CD4-positive, alpha-beta memory T cell (primary cell): Measurements from ENCODE around the gene ALG6. TPM values are rescaled to one million over a fixed set of nuclear protein-coding genes. Genes with fewer than 3 reads are reported as not detected.
"Not testable (repeated sequence)": the region's sequence is repeated elsewhere in the genome, so short reads cannot be mapped to it uniquely, and the experiment has no call there.

Experiments
- CTCF ChIA-PET: fragments of 350-600 bp; sonication (Branson Sonifier 250); formaldehyde crosslinking; loops from one replicate; lab custom pipeline; 2021; ENCODE audit warnings: inconsistent platforms; ENCODE audit not compliant: partially characterized antibody; lab: Charles Lee
- POLR2A ChIA-PET: fragments of 350-600 bp; sonication (Branson Sonifier 250); formaldehyde crosslinking; loops from one replicate; lab custom pipeline; 2021; ENCODE audit not compliant: partially characterized antibody; lab: Charles Lee
- DNase-seq, 5 donors: peaks; one replicate each; pipeline versions ENCODE4 v3.0.0 to v3.0.0-alpha.2; 2020 to 2022; ENCODE audit warnings: mixed read lengths in 1 of 5
- H3K27ac ChIP-seq: one replicate; pipeline ENCODE4 v1.7.0; 2013; ENCODE audit warnings: low read depth, low read length
- H3K27me3 ChIP-seq: 2 replicates; pipeline ENCODE4 v1.7.0; 2013; ENCODE audit warnings: mild to moderate bottlenecking, low read length, moderate library complexity; ENCODE audit not compliant: insufficient read depth
- H3K36me3 ChIP-seq: 2 replicates; pipeline ENCODE4 v1.7.0; 2013; ENCODE audit warnings: mild to moderate bottlenecking, low read length, moderate library complexity; ENCODE audit not compliant: insufficient read depth
- H3K4me1 ChIP-seq: 2 replicates; pipeline ENCODE4 v1.7.0; 2013; ENCODE audit warnings: mild to moderate bottlenecking, low read length, moderate library complexity; ENCODE audit not compliant: insufficient read depth
- H3K4me3 ChIP-seq, 2 donors: one replicate each; pipeline ENCODE4 v1.7.0; 2013; ENCODE audit warnings: low read length in 2 of 2, mild to moderate bottlenecking in 1 of 2
- H3K9me3 ChIP-seq, 2 donors: one replicate each; pipeline ENCODE4 v1.7.0; 2013; ENCODE audit warnings: low read length in 2 of 2, control low read depth in 1 of 2; ENCODE audit not compliant: control insufficient read depth in 1 of 2
- H3K27ac Mint-ChIP-seq, 7 donors: one replicate each; pipeline ENCODE4 v1.8.0; 2020 to 2021; ENCODE audit warnings: mixed read lengths in 7 of 7, mild to moderate bottlenecking in 6 of 7, inconsistent platforms in 3 of 7, moderate library complexity in 3 of 7
- H3K27me3 Mint-ChIP-seq, 2 donors: one replicate each; pipeline ENCODE4 v1.8.0; 2020 to 2021; ENCODE audit warnings: mixed read lengths in 2 of 2
- H3K36me3 Mint-ChIP-seq, 2 donors: one replicate each; pipeline ENCODE4 v1.8.0; 2020 to 2021; ENCODE audit warnings: mixed read lengths in 2 of 2, inconsistent platforms in 1 of 2, mild to moderate bottlenecking in 1 of 2
- H3K4me1 Mint-ChIP-seq, 4 donors: one replicate each; pipeline ENCODE4 v1.8.0; 2020 to 2021; ENCODE audit warnings: mixed read lengths in 4 of 4, mild to moderate bottlenecking in 1 of 4
- H3K4me3 Mint-ChIP-seq, 8 donors: one replicate each; pipeline ENCODE4 v1.8.0; 2020 to 2021; ENCODE audit warnings: mixed read lengths in 8 of 8, mild to moderate bottlenecking in 7 of 8, moderate library complexity in 6 of 8, inconsistent platforms in 3 of 8
- H3K9me3 Mint-ChIP-seq, 8 donors: one replicate each; pipeline ENCODE4 v1.8.0; 2020 to 2021; ENCODE audit warnings: mixed read lengths in 8 of 8, mild to moderate bottlenecking in 5 of 8, inconsistent platforms in 3 of 8, moderate library complexity in 1 of 8
- intact Hi-C: fragments of 100-400 bp; cut with micrococcal nuclease; formaldehyde crosslinking; loops from one replicate; pipeline ENCODE4 v1.15.1; 2023
- polyA plus RNA-seq, 2 donors: library from polyadenylated mRNA; unstranded; fragments of 300-500 nt; fragmentation: Illumina TruSeq; gene quantifications; one replicate each; pipeline ENCODE4 v1.2.3, GENCODE V29; 2021
- total RNA-seq, 2 experiments: library from RNA; stranded (reverse); gene quantifications; one replicate each; pipeline ENCODE4 v1.2.3, GENCODE V29; 2021

Gene ALG6
- total and polyA plus RNA-seq, 4 experiments from 2014 or later = 21.9 to 28.4 (median 24.8) TPM

GRCh38 chr1:63329621-63330330, 37.7 kb upstream of the ALG6 start:
- peak in 1 of 5 donors; percentile 14 for DNase-seq
- CTCF ChIA-PET = no interaction called here
- Histone ChIP-seq H3K27me3 (peaks cover 70% of the 10 kb centered on the region), H3K4me3 (no peak overlapping the region), H3K4me1 (peaks cover 14% of the 10 kb centered on the region), H3K36me3 (no peaks in the 10 kb centered on the region), H3K27ac (no peak overlapping the region), H3K9me3 (no peaks in the 10 kb centered on the region)
- intact Hi-C loops = loop anchor here (2.0 kb wide), 1 partner anchor 37 kb away; the partner anchor contains the start of gene ALG6
- Mint-ChIP-seq H3K4me3 (peak overlapping the region in 6 of 8 donors; percentile 3 to 65 (median 40)), H3K27ac (peak overlapping the region in 2 of 7 donors; percentile 61 to 69), H3K4me1 (peaks cover 12 to 33% (median 22%) of the 10 kb centered on the region in 4 donors), H3K9me3 (peaks cover 2 to 48% (median 31%) of the 10 kb centered on the region in 8 donors), H3K27me3 (peaks cover 65 to 68% of the 10 kb centered on the region in 2 donors), H3K36me3 (peaks cover 0 to 3% of the 10 kb centered on the region in 2 donors)
- POLR2A ChIA-PET = interaction anchor here (0.8 to 2.2 kb wide), 2 partner anchors 10 kb away, joined by 3 to 8 read pairs; no protein-coding TSS in a partner anchor

GRCh38 chr1:63330331-63330916, 37.0 kb upstream of the ALG6 start:
- intact Hi-C loops = no loop called here
- Histone ChIP-seq H3K27ac (no peak overlapping the region), H3K4me3 (no peak overlapping the region), H3K36me3 (no peaks in the 10 kb centered on the region), H3K27me3 (peaks cover 63% of the 10 kb centered on the region), H3K9me3 (no peaks in the 10 kb centered on the region), H3K4me1 (peaks cover 14% of the 10 kb centered on the region)
- Mint-ChIP-seq H3K4me3 (peak overlapping the region in 7 of 8 donors; percentile 19 to 58 (median 36)), H3K9me3 (peaks cover 2 to 44% (median 30%) of the 10 kb centered on the region in 8 donors), H3K36me3 (peaks cover 0 to 3% of the 10 kb centered on the region in 2 donors), H3K27me3 (peaks cover 67 to 74% of the 10 kb centered on the region in 2 donors), H3K27ac (peak overlapping the region in 3 of 7 donors; percentile 25 to 69 (median 49)), H3K4me1 (peaks cover 12 to 33% (median 22%) of the 10 kb centered on the region in 4 donors)
- POLR2A ChIA-PET = interaction anchor here (0.8 kb wide), 1 partner anchor 11 kb away, joined by 3 read pairs; no protein-coding TSS in a partner anchor
- CTCF ChIA-PET = no interaction called here
- peak in 1 of 5 donors; percentile 15 for DNase-seq

GRCh38 chr1:63342402-63342801, 25.0 kb upstream of the ALG6 start:
- Histone ChIP-seq H3K4me1 (no peaks in the 10 kb centered on the region), H3K4me3 (no peak overlapping the region), H3K36me3 (no peaks in the 10 kb centered on the region), H3K9me3 (no peaks in the 10 kb centered on the region), H3K27ac (no peak overlapping the region), H3K27me3 (no peaks in the 10 kb centered on the region)
- H3K4me1 Mint-ChIP-seq = no peaks in the 10 kb centered on the region
- no peaks in the 10 kb centered on the region for H3K9me3 Mint-ChIP-seq
- no peak overlapping the region for H3K27ac Mint-ChIP-seq
- ChIA-PET CTCF (no interaction called here), POLR2A (interaction anchor here (1.1 kb wide), 1 partner anchor 10 kb away, joined by 3 read pairs; no protein-coding TSS in a partner anchor)
- H3K27me3 Mint-ChIP-seq = peaks cover 21 to 26% of the 10 kb centered on the region in 2 donors
- no peak for DNase-seq
- intact Hi-C loops = no loop called here
- H3K4me3 Mint-ChIP-seq = no peak overlapping the region
- no peaks in the 10 kb centered on the region for H3K36me3 Mint-ChIP-seq

GRCh38 chr1:63343922-63344321, 23.5 kb upstream of the ALG6 start:
- Mint-ChIP-seq H3K27ac (no peak overlapping the region), H3K27me3 (peaks cover 24 to 26% of the 10 kb centered on the region in 2 donors), H3K4me3 (no peak overlapping the region), H3K9me3 (no peaks in the 10 kb centered on the region), H3K4me1 (no peaks in the 10 kb centered on the region), H3K36me3 (no peaks in the 10 kb centered on the region)
- ChIA-PET CTCF (no interaction called here), POLR2A (no interaction called here)
- no peak for DNase-seq
- no peaks in the 10 kb centered on the region for H3K4me1 ChIP-seq
- no peak overlapping the region for H3K4me3 ChIP-seq
- no peaks in the 10 kb centered on the region for H3K9me3 ChIP-seq
- intact Hi-C loops = no loop called here
- H3K36me3 ChIP-seq = no peaks in the 10 kb centered on the region
- no peak overlapping the region for H3K27ac ChIP-seq
- no peaks in the 10 kb centered on the region for H3K27me3 ChIP-seq

- no peak overlapping the region for H3K27ac ChIP-seq
- Mint-ChIP-seq H3K4me3 (no peak overlapping the region), H3K4me1 (no peaks in the 10 kb centered on the region), H3K36me3 (no peaks in the 10 kb centered on the region), H3K27me3 (peaks cover 25 to 40% of the 10 kb centered on the region in 2 donors), H3K27ac (no peak overlapping the region), H3K9me3 (no peaks in the 10 kb centered on the region)
- no peak overlapping the region for H3K4me3 ChIP-seq
- H3K4me1 ChIP-seq = no peaks in the 10 kb centered on the region
- H3K36me3 ChIP-seq = no peaks in the 10 kb centered on the region
- H3K27me3 ChIP-seq = peaks cover 7% of the 10 kb centered on the region
- intact Hi-C loops = no loop called here
- DNase-seq = no peak
- no peaks in the 10 kb centered on the region for H3K9me3 ChIP-seq
- ChIA-PET CTCF (no interaction called here), POLR2A (no interaction called here)
Measured at GRCh38 chr1:63350320-63350719, 17.1 kb upstream of the ALG6 start.

- intact Hi-C loops = no loop called here
- H3K27me3 Mint-ChIP-seq = peaks cover 15 to 31% of the 10 kb centered on the region in 2 donors
- no peaks in the 10 kb centered on the region for H3K9me3 Mint-ChIP-seq
- H3K36me3 Mint-ChIP-seq = no peaks in the 10 kb centered on the region
- H3K27ac Mint-ChIP-seq = no peak overlapping the region
- POLR2A ChIA-PET = no interaction called here
- no peak overlapping the region for H3K4me3 Mint-ChIP-seq
- Histone ChIP-seq H3K4me3 (no peak overlapping the region), H3K36me3 (no peaks in the 10 kb centered on the region), H3K4me1 (no peaks in the 10 kb centered on the region), H3K9me3 (no peaks in the 10 kb centered on the region), H3K27me3 (peaks cover 7% of the 10 kb centered on the region), H3K27ac (no peak overlapping the region)
- no peaks in the 10 kb centered on the region for H3K4me1 Mint-ChIP-seq
- no peak for DNase-seq
- CTCF ChIA-PET = no interaction called here
Measured at GRCh38 chr1:63352736-63353135, 14.7 kb upstream of the ALG6 start.

- intact Hi-C loops, CTCF ChIA-PET, H3K27ac Mint-ChIP-seq, H3K9me3 ChIP-seq, H3K36me3 Mint-ChIP-seq, H3K4me3 Mint-ChIP-seq, H3K4me1 Mint-ChIP-seq, DNase-seq, H3K36me3 ChIP-seq, H3K4me3 ChIP-seq, H3K27ac ChIP-seq, H3K9me3 Mint-ChIP-seq, H3K4me1 ChIP-seq: not testable (repeated sequence)
- POLR2A ChIA-PET = interaction anchor here (1.2 kb wide), 1 partner anchor 11 kb away, joined by 3 read pairs; no protein-coding TSS in a partner anchor
- peaks cover 22 to 29% of the 10 kb centered on the region in 2 donors for H3K27me3 Mint-ChIP-seq
- peaks cover 12% of the 10 kb centered on the region for H3K27me3 ChIP-seq
Measured at GRCh38 chr1:63356234-63356633, 11.2 kb upstream of the ALG6 start.
